ENCODE data around the gene FOXA2.
"Not testable (repeated sequence)": the region's sequence is repeated elsewhere in the genome, so short reads cannot be mapped to it uniquely, and the experiment has no call there.

Gene FOXA2

GRCh38 chr20:22611636-22612035 lies 27.3 kb upstream of the FOXA2 start:
- H3K4me3 ChIP-seq (ENCODE audit: low read depth, low read length): no peak overlapping the region
- POLR2A ChIA-PET: no interaction called here
- CTCF ChIA-PET: no interaction called here
- TF ChIP-seq CTCF (IDR thresholded peaks at IDR 0.05; ENCODE audit: insufficient read depth, low read length, missing control alignments): no peak
- DNase-seq (ENCODE audit: low read depth, low spot score): no peak

GRCh38 chr20:22607695-22608094 lies 23.3 kb upstream of the FOXA2 start:
- TF ChIP-seq CTCF (IDR thresholded peaks at IDR 0.05; ENCODE audit: insufficient read depth, low read length, missing control alignments): no peak
- CTCF ChIA-PET: no interaction called here
- POLR2A ChIA-PET: no interaction called here
- no peak overlapping the region for H3K4me3 ChIP-seq (ENCODE audit: low read depth, low read length)
- no peak for DNase-seq (ENCODE audit: low read depth, low spot score)

- TF ChIP-seq CTCF (IDR thresholded peaks at IDR 0.05; ENCODE audit: insufficient read depth, low read length, missing control alignments): no peak
- no peak for DNase-seq (ENCODE audit: low read depth, low spot score)
- POLR2A ChIA-PET: no interaction called here
- CTCF ChIA-PET: no interaction called here
- no peak overlapping the region for H3K4me3 ChIP-seq (ENCODE audit: low read depth, low read length)
Observed at GRCh38 chr20:22604815-22605214, 20.4 kb upstream of the FOXA2 start.

GRCh38 chr20:22601361-22602141 lies 17.2 kb upstream of the FOXA2 start:
- POLR2A ChIA-PET: no interaction called here
- no peak for DNase-seq (ENCODE audit: low read depth, low spot score)
- CTCF ChIA-PET: no interaction called here
- H3K4me3 ChIP-seq (ENCODE audit: low read depth, low read length): no peak overlapping the region
- TF ChIP-seq CTCF (IDR thresholded peaks at IDR 0.05; ENCODE audit: insufficient read depth, low read length, missing control alignments): no peak

GRCh38 chr20:22599258-22599657 lies 14.9 kb upstream of the FOXA2 start:
- H3K4me3 ChIP-seq (ENCODE audit: low read depth, low read length); DNase-seq (ENCODE audit: low read depth, low spot score); CTCF ChIA-PET; POLR2A ChIA-PET: not testable (repeated sequence)

GRCh38 chr20:22597303-22597702 lies 12.9 kb upstream of the FOXA2 start:
- no peak for DNase-seq (ENCODE audit: low read depth, low spot score)
- TF ChIP-seq CTCF (IDR thresholded peaks at IDR 0.05; ENCODE audit: insufficient read depth, low read length, missing control alignments): no peak
- POLR2A ChIA-PET: no interaction called here
- CTCF ChIA-PET: no interaction called here
- H3K4me3 ChIP-seq (ENCODE audit: low read depth, low read length): no peak overlapping the region

- ChIA-PET CTCF (interaction anchor here (0.9 kb wide), 1 partner anchor 12 kb away, joined by 3 read pairs; no protein-coding TSS in a partner anchor), POLR2A (no interaction called here)
- DNase-seq (ENCODE audit: low read depth, low spot score): no peak
- TF ChIP-seq CTCF (IDR thresholded peaks at IDR 0.05; ENCODE audit: insufficient read depth, low read length, missing control alignments): no peak
- H3K4me3 ChIP-seq (ENCODE audit: low read depth, low read length): no peak overlapping the region
Observed at GRCh38 chr20:22590662-22591061, 6.3 kb upstream of the FOXA2 start.
